ENCODE measurements around the gene LAMB1. TPM values are rescaled to one million over a fixed set of nuclear protein-coding genes. Genes with fewer than 3 reads are reported as not detected.

The LAMB1 gene
- total RNA-seq, 1 experiment from 2014 or later: 101 TPM

DNA sequence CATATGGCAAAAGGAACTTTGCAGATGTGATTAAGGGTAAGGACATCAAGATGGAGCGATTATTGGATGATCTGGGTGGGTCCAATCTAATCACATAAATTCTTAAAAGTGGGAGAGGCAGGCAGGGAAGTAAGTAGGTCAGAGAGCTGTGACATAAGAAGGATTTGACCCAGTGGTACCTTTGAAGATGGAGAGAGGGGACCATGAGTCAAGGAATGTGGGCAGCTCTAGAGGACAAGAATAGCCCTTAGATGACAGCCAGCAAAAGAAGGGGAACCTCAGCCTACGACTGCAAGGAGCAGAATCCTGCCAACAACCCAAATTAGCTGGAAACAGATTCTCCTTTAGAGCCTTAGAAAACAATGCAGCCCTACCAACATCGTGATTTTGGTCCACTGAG, 34.5 kb downstream of the LAMB1 start (continued):
- TF ChIP-seq, protein P1, sequence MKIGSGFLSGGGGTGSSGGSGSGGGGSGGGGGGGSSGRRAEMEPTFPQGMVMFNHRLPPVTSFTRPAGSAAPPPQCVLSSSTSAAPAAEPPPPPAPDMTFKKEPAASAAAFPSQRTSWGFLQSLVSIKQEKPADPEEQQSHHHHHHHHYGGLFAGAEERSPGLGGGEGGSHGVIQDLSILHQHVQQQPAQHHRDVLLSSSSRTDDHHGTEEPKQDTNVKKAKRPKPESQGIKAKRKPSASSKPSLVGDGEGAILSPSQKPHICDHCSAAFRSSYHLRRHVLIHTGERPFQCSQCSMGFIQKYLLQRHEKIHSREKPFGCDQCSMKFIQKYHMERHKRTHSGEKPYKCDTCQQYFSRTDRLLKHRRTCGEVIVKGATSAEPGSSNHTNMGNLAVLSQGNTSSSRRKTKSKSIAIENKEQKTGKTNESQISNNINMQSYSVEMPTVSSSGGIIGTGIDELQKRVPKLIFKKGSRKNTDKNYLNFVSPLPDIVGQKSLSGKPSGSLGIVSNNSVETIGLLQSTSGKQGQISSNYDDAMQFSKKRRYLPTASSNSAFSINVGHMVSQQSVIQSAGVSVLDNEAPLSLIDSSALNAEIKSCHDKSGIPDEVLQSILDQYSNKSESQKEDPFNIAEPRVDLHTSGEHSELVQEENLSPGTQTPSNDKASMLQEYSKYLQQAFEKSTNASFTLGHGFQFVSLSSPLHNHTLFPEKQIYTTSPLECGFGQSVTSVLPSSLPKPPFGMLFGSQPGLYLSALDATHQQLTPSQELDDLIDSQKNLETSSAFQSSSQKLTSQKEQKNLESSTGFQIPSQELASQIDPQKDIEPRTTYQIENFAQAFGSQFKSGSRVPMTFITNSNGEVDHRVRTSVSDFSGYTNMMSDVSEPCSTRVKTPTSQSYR (CRISPR knock-in tag; IDR thresholded peaks at IDR 0.05): no peak
- TF ChIP-seq OVOL2 (CRISPR knock-in tag; IDR thresholded peaks at IDR 0.05; ENCODE audit: borderline replicate concordance) (no peak), PRRX2 (CRISPR knock-in tag; IDR thresholded peaks at IDR 0.05) (no peak), ZNF219 (CRISPR knock-in tag; IDR thresholded peaks at IDR 0.05; ENCODE audit: borderline replicate concordance) (no peak)
- TF ChIP-seq, protein P2, sequence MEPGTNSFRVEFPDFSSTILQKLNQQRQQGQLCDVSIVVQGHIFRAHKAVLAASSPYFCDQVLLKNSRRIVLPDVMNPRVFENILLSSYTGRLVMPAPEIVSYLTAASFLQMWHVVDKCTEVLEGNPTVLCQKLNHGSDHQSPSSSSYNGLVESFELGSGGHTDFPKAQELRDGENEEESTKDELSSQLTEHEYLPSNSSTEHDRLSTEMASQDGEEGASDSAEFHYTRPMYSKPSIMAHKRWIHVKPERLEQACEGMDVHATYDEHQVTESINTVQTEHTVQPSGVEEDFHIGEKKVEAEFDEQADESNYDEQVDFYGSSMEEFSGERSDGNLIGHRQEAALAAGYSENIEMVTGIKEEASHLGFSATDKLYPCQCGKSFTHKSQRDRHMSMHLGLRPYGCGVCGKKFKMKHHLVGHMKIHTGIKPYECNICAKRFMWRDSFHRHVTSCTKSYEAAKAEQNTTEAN (CRISPR knock-in tag; IDR thresholded peaks at IDR 0.05): no peak

DNA sequence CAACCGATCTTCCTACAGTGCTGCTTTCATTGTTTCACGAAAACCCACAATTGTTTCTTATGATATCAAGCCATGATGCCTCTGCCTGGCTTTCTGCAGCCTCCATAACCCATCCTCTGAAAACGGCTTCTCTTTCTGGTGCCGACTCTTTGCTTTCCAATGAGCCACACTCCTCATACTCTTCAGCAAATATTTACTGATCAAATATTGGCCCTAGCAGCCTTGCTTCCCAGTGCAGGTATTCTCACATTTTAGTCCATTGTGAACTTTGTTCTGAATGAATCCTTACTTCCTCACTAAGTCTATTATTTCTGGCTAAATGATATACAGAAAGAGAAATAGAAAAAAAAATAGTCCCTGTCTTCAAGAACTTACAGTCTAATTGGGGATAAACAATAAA, 35.5 kb downstream of the LAMB1 start:
- CTCF ChIA-PET: no interaction called here
- no peaks in the 10 kb centered on the region for H3K4me1 Mint-ChIP-seq
- H3K4me3 Mint-ChIP-seq: no peak overlapping the region
- no peak for ATAC-seq
- peak; percentile 46; the same call in 1 of the 2 replicates for TF ChIP-seq GABPB1 (CRISPR knock-in tag; IDR thresholded peaks at IDR 0.05)
- TF ChIP-seq ETV6 (CRISPR knock-in tag; IDR thresholded peaks at IDR 0.05): no peak
- no peaks in the 10 kb centered on the region for H3K9me3 Mint-ChIP-seq
- no peak for DNase-seq (ENCODE audit: low spot score)
- POLR2A ChIA-PET: no interaction called here
- peaks cover 39% of the 10 kb centered on the region for H3K36me3 Mint-ChIP-seq
- H3K27ac Mint-ChIP-seq: no peak overlapping the region
- no peaks in the 10 kb centered on the region for H3K27me3 Mint-ChIP-seq (ENCODE audit: low read depth)

DNA sequence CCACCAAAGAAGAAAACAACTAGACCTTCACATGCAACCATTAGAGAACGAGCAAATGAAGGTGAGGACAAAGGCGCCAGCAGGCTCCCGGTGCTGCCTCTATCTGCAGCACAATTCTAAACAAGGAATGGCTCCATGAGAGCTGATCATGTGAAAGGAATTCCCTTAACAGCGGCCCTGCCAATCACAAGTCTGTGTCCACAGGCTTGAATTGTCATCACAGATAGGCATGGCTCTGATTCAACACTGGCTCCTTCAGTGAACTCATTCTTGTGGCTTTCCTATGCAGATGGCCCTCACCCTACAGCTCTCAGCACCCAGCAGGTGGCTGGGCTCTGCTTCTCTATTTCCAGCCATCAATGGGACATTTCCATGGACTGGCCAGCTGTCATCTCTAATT, 36.2 kb downstream of the LAMB1 start:
- Mint-ChIP-seq H3K36me3 (peaks cover 38% of the 10 kb centered on the region), H3K9me3 (no peaks in the 10 kb centered on the region), H3K4me3 (no peak overlapping the region), H3K27me3 (ENCODE audit: low read depth) (no peaks in the 10 kb centered on the region), H3K27ac (peak overlapping the region; percentile 39; the same call in 1 of the 2 replicates), H3K4me1 (no peaks in the 10 kb centered on the region)
- POLR2A ChIA-PET: no interaction called here
- peak; percentile 97 for ATAC-seq
- peak; percentile 15 for DNase-seq (ENCODE audit: low spot score)
- CTCF ChIA-PET: no interaction called here
- TF ChIP-seq ZNF263 (CRISPR knock-in tag; IDR thresholded peaks at IDR 0.05; ENCODE audit: low read depth): no peak
- no peak for TF ChIP-seq CREM (CRISPR knock-in tag; IDR thresholded peaks at IDR 0.05)
- TF ChIP-seq, protein P3, sequence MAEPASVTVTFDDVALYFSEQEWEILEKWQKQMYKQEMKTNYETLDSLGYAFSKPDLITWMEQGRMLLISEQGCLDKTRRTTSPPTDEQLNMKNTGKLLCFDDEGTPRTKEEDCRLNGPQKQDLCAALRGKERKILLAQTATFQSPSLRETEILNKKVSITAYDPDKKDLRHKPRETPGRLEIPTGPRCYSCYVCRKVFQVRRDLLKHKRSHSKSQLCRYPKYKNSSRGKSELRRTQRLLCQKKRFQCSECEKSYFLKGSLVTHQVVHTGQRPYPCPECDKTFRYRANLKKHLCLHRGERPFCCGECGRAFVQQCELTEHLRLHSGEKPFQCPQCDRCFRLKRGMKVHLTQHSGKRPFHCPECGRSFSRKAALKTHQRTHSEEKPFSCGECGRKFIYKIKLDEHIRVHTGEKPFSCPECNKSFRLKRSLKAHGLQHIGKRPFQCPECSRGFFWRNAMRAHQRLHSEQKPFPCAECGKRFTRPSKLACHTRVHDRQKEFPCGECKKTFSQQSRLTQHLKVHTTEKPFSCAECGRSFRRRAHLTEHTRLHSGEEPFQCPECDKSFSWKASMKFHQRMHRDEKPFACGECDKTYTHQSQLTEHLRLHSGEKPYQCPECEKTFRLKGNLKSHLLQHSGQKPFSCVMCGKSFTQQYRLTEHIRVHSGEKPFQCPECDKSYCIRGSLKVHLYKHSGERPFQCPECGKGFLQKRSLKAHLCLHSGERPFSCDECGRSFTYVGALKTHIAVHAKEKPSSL (CRISPR knock-in tag; conservative IDR thresholded peaks at IDR 0.05): no peak
- TF ChIP-seq CREB1 (CRISPR knock-in tag; IDR thresholded peaks at IDR 0.05): no peak
- TF ChIP-seq, protein P4, sequence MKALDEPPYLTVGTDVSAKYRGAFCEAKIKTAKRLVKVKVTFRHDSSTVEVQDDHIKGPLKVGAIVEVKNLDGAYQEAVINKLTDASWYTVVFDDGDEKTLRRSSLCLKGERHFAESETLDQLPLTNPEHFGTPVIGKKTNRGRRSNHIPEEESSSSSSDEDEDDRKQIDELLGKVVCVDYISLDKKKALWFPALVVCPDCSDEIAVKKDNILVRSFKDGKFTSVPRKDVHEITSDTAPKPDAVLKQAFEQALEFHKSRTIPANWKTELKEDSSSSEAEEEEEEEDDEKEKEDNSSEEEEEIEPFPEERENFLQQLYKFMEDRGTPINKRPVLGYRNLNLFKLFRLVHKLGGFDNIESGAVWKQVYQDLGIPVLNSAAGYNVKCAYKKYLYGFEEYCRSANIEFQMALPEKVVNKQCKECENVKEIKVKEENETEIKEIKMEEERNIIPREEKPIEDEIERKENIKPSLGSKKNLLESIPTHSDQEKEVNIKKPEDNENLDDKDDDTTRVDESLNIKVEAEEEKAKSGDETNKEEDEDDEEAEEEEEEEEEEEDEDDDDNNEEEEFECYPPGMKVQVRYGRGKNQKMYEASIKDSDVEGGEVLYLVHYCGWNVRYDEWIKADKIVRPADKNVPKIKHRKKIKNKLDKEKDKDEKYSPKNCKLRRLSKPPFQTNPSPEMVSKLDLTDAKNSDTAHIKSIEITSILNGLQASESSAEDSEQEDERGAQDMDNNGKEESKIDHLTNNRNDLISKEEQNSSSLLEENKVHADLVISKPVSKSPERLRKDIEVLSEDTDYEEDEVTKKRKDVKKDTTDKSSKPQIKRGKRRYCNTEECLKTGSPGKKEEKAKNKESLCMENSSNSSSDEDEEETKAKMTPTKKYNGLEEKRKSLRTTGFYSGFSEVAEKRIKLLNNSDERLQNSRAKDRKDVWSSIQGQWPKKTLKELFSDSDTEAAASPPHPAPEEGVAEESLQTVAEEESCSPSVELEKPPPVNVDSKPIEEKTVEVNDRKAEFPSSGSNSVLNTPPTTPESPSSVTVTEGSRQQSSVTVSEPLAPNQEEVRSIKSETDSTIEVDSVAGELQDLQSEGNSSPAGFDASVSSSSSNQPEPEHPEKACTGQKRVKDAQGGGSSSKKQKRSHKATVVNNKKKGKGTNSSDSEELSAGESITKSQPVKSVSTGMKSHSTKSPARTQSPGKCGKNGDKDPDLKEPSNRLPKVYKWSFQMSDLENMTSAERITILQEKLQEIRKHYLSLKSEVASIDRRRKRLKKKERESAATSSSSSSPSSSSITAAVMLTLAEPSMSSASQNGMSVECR (CRISPR knock-in tag; IDR thresholded peaks at IDR 0.05; ENCODE audit: borderline replicate concordance): no peak
